ENCODE results near the gene NDUFA13.

Gene NDUFA13

DNA sequence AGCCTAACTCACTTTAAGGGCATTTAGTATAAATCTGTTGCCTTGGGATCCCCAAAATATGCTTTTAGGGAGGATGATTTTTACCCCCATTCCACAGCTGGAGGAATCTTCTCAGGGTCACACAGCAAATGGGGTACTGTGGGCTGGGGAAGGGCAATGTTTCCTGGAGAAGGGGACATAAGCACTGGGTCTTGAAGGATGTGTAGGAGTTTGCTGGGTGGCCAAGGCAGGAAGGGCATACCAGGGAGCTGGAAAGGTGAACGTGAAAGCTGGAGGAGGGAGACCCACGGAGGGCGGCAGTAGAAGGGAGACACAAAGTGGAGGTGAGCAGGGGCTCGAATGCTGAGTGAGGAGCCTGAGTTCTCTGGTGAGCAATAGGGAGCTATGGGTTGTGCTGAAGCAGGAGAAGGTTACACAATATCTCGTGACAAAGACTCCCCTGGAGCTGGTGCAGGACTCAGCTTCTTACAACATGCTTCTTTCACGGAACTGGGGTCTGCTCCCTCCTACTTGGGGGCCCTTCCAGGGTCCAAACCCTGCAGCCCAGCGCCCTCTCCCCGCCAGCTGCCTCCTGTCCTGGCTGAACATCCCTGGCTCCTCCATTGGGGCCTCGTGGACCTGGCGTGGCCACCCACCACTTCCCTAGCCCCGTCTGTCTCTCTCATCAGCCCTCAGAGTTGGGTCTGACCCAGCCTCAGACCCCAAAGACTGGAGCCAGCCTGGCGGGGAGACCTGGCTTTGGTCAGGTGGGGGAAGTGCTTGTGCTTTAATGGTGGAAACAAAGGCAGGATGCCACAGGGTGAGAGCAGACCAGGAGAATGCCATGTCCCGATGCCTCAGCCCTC lies 33.1 kb downstream of the NDUFA13 start:
- DNase-seq (ENCODE audit: low read depth) = no peak

DNA sequence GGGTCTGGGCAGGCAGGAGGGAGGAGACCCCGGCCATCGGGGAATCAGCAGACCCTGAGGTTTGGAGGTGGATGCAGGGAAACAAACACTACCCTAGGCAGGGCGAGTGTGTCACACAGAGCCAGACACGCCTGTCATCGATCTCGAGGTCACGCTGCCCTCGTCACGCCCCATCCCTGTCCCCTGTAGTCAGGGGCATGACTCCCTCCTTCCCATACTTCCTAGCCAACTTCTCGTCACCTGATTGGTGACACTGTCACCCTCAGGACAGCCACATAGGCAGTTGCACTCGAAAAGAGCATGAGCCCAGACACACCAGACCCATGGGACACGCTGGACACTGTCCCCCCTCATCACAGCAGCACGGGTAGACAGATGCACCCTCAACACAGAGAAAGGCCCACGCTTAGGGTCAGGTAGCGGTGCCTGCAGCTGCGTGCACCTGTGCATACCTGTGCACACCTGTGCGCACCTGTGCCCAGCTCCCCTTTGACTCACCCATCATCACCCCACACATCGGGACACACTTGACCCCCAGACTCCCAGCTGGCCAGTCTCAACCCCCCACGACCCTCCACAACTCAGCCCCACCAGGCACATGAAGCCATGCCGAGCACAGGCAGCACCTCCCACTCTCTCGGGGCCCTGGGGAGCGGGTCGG lies 33.9 kb downstream of the NDUFA13 start:
- DNase-seq (ENCODE audit: low read depth) = no peak

DNA sequence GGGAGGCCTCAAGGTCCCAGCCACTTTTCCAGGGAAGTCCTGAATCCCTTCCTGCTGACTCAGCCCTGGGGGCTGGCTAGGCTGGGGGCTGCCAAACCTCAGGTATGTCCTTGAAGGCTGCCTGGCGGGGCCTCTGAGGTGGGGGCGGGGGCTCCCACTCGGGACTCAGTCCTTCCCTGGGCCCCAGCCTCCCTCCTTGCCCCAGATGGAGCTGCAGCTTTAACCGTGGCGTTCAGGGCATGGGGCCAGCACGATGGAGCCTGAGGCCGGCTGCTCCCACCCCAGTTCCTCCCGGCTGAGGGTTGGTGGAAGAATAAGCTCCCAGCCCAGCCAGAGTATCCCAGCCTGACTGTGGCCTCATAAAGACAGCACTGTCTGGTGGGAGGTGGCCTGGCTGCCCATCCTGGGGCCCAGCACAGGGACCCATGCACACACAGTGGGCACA lies 34.5 kb downstream of the NDUFA13 start:
- no peak for DNase-seq (ENCODE audit: low read depth)

DNA sequence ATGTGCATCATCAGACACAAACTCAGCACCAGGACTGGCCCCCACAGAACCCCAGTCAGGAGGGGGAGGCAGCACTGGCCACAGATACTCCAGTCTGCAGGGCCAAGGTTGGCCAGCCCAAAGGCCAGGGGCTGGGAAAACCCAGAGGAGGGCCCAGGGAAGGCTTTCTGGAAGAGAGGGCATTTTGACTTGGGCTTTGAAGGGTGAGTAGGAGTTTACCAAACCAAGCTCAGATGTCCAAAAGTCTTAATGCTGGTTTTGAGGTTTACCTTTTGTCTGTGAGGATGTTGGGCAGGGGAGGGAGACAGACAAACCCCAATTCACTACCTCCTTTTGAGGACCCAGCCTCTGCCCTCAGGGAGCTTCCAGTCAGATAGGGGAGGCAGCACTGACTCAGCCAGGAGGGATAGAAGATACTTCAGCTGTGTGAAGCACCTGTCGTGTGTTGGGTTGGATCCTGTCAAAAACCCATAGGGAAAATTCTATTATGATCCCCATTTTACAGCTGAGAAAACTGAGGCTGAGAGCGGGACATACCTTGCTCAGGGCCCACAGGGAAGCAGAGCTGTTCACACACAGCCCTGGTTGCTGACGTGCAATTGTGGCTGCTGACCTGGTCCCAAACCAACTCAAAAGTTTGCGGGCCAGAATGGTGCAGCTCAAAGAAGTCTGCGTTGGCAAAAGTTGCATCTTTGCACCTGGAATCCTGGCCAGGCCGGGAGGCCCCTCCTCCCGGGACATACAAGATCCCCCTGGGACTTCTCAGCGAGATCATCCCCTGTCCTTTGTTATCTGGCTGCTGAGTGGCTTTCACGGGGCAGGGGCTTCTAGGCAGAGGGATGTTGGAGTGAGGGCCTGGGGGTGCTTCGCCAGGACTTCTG lies 35.2 kb downstream of the NDUFA13 start:
- no peak for DNase-seq (ENCODE audit: low read depth)

DNA sequence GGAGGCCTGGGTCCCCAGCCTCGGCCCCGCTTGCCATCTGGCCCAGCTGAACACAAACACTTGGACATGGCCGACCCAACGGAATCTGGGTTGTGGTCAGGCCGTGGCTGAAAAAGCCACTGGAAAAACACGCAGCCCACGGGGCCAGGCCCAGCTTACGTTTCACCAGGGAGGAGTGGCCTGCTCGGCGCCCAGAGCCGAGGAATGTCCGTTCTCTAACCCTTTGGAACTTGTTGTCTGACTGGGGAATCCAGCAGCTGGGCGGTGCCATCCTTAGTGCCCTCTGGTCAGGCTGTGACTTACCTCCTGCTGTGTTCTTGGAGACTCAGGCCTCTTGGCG lies 35.8 kb downstream of the NDUFA13 start:
- DNase-seq (ENCODE audit: low read depth) = no peak

DNA sequence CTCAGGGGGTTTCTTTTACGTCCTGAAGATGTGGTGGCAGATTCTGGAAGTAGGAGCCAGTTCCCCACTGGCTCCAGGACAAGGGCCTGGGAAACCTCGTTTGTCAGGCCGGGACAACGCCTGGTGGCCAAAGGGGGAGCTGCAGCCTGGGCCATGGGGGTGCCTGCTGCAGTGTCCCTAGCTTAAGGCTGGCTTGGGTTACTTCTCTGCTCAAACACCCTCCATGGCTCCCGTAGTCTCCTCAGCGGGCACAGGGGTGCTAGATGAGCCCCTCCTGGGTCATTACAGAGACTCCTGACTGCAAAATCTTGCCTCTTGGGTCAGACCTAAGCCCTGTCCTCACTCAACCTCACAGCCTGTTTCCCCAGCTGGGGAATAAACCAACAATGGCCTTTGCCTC lies 36.8 kb downstream of the NDUFA13 start:
- no peak for DNase-seq (ENCODE audit: low read depth)

DNA sequence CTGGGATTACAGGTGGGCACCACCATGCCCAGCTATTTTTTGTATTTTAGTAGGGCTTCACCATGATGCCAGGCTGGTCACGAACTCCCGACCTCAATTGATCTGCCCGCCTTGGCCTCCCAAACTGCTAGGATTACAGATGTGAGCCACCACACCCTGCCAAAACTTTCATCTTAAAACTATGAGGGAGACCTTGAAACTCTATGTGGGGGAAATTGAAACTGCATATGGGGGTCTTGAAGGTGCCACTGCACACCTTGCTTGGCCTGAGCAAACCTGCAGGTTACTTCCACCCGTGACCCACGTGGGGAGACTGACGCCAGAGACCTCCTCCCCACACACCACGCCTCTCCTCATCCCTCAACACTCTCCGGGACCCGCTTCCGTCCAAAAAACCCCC lies 37.6 kb downstream of the NDUFA13 start:
- no peak for DNase-seq (ENCODE audit: low read depth)

DNA sequence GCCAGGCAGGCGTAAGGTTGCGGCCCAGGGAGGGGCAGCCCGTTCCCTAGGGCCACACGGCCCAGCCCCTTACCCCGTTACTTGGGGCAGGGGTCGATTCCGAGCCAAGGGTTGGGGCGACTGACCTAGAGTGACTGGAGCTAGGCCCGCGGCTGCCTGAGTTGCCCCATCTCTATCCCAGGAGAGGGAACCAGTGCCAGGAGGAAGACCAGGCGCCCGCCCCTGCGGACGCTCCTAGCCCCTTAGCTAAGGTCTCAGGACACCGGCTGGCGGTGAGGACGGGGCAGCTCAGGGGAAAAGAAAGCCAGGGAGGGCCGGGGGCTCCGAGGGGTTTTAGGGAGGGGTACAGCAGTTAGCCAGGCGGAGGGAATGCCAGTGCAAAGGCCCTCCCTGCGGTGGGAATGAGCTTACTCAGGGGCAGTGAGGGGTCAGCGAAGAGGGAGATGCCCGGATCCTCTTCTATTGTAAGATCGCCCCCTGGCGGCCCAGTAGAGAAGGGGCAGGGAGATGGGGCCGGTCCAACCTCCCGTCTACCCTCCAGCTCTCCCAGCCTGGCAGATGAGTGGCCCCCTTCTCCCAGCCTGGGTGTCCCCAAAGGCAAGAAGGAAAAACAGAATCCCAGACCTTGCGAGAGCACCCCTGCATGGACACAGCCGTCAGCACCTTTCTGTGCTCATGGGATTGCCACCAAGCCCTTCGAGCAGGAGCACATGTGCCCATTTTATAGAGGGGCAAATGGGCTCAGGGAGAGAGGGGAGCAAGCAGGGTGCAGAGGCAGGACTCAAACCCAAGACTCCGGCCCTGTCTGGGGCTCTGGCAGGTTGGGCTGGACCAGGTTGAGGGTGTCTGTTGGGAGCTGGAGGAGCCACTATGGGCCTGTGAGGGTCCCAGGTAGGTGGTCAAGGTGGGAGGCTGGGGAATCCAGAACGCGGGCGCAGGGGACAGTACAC lies 38.3 kb downstream of the NDUFA13 start:
- peak; percentile 43 for DNase-seq (ENCODE audit: low read depth)

DNA sequence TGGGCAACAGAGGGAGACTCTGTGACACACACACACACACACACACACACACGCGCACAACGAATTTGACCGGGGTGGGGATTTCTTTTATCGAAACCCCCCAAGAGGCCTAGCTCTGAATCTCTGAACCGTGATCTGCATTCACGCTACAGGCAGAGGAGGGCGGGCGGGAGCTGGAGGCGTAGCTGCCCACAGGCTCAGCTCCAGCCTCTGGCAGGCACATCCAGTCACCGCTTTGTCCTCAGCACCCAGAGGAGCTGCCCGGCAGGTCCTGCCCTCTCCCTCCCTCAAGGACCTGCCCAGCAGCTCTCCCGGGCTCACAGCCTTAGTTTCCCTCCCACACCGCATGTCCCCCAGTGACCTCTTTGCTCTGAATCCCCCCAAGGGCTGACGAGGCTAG lies 42.0 kb downstream of the NDUFA13 start:
- no peak for DNase-seq (ENCODE audit: low read depth)

DNA sequence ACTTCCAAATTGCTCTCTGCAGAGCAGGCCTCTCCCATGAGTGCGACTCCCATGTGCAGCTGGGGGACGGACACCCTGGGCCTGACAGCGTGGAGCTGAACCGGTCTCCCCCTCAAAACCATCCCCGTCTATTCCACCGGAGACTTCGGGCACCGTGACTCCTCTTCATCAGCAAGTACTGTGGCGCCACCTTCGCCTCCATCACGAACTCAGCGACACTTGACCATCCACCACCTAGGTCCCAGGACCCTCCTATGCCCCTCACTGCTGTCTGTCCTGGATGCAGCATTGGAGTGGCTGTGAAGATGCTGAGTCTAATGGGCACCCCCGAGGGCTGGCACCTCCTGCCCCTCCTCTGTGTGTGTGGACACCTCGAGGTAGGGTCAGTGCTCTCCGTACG lies 42.6 kb downstream of the NDUFA13 start:
- no peak for DNase-seq (ENCODE audit: low read depth)

DNA sequence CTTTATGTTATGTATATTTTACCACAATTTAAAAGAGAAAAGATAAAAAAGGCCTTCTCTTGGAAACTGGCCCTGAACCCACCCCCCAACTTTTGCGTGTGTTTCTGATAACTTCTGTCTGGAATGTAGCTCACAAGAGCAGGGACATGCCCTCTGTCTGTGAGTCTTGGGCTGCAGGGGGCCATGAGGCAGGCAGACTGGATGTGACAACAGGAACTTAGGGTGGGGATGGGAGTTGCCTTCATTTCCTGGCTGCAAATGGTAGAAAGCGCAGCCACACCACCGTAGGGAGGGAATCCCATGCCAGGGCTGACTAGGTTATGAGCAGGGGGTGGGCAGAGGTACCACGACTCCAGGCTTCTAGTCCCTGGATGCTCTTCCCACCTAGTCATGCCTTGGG lies 43.9 kb downstream of the NDUFA13 start:
- no peak for DNase-seq (ENCODE audit: low read depth)

DNA sequence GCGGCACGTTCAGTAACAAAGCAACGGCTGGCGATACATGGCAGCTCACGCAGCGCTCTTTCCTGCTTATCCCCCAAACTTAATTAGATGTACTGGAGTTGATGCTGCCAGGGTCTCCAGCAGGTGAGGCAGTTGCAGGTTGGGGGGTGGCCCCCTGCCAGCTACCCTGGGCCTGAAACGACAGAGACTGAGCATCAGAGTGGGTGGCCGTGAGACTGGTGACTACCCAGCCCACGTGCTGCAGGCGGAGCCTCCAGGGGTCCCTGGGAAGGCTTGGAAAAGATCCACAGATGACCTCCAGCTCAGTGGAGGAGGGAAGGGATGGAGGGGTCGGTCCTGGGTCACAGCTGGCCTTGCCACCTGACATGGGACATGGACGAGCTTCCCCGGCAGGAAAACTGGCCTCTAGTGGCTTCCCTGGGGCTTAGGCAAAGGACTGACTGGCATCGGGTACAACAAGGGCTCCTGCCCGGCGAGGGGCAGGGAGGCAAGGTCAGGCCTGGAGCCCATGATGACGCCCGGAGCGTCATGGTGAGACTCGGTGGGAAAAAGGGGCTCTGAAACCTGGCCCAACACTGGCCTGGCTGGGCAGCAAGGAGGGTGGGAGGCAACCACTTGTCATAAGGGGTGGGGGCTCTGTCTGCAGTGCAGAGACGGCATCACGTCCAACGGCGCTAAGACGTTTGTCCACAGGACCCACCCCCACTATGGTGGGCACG lies 46.1 kb downstream of the NDUFA13 start:
- no peak for DNase-seq (ENCODE audit: low read depth)

DNA sequence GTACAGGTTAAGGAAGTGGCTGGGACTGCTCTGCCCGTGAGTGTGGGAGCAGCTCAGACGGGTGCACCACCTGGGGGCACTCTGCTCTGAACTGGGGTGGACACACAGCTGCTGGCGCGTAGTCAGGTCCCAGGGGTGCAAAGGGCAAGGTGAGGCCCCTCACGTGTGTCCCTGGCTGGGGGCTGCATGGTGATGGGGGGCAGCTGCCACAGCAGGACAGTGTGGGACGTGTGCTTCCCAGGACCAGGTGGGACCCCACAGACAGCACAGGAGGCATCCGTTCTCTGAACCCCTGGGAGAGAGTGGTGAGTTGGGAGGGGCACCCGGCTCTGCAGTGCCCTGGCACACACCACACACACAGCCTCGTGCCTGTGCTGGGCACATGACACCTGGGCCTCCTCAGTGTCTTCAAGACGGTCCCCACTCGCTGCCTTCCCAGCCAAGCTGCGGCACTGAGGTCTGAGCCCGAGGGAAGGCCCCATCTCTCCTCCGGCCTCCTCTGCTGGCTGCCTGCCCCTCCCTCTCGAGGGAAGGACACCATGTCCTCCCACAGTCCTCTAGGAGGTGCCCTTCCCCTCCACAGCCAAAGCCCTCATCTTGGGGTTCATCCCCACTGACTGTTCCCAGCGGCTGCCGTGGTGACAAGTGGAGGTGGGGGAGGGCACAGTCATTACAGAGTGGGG lies 46.8 kb downstream of the NDUFA13 start:
- no peak for DNase-seq (ENCODE audit: low read depth)

DNA sequence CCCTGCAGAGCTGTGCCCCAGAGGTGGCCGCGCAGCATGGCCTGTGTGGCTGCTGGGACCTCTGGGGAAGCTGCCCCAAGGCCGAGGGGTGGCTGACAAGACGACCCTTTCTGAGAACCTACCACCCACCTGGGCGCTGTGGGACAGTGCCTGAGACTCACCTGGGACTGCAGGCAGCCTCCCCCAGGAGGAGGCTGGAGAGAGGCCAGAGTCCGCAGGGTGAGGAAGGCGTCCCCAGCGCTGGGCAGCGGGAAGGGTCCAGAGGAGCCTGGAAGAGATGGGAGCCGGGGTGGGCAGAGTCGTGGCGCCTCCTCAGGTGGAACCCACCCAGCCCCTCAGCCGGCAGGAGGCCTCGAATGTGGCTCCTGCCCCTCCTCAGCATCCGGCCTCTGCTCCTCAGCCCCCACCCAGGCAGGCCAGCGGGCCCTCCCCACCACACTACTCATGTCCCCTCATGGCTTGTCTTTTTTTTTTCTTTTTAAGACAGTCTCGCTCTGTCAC lies 47.4 kb downstream of the NDUFA13 start:
- no peak for DNase-seq (ENCODE audit: low read depth)

DNA sequence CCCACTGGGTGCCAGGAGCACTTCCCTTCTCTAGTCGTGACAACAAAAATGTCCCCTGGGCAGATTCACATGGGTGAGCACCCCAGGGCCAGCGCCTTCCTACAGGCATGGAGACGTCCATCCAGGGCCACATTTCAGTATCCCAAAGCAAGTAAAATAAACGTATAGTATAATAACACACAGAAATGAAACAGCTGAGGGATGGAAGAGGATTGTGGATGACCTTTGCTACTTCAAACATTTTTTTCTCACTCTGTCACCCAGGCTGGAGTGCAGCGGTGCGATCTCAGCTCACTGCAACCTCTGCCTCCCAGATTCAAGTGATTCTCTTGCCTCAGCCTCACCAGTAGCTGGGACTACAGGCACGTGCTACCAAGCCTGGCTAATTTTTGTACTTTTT lies 50.3 kb downstream of the NDUFA13 start:
- DNase-seq (ENCODE audit: low read depth) = no peak

DNA sequence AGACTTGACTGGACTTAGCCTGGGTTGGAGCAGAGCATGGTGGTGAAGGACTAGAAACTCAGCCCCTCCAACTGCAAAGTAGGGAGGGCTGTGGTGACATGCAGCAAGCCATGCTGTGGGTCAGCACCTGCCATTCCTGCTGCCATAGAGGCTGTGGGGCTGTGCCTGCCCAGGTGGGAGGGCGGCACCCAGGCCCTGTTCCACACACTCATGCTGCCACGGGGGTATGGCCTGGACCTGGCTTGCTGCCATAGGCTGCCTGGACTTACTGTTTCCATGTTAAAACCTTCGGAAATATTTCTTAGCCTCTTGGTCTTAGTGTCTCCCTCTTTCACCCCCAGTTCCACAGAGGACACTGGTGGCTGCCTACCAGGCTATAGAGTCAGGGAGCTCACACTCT lies 51.4 kb downstream of the NDUFA13 start:
- no peak for DNase-seq (ENCODE audit: low read depth)

DNA sequence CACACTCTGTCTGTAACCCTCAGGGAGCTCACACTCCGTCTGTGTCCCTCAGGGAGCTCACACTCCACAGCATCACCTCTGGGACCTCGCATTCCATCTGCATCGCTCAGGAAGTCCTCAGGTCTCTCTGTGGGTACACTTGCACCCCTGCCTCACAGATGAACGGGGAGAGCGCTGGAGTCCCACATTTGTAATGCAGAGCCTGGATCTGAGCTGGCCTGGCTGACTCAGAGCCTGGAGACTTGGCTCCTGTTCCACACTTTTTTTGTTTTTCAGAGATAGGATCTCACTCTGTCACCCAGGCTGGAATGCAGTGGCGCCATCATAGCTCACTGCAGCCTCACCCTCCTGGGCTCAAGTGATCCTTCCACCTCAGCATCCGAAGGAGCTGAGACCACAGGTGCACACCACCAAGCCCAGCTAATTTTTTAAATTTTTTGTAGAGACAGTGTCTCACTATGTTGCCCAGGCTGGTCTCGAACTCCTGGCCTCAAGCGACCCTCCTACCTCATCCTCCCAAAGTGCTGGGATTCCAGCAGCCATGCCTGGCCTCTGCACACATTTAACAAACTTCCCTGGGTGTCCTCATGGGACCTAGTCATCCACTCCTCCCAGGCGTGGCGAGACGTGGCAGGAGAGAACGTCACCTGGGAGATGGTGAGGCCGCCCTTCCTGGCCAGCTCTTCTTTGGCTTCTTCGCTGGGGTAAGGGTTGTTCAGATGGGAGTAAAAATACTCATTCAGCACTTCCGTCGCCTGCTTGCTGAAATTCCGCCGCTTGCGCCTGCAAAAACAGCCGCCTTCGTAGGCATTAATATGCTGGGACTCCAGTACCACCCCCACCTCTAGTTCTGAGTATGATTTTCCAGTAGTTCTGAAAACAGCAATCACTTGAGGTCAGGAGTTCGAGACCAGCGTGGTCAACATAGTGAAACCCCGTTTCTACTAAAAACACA lies 53.1 kb downstream of the NDUFA13 start:
- DNase-seq (ENCODE audit: low read depth) = no peak

DNA sequence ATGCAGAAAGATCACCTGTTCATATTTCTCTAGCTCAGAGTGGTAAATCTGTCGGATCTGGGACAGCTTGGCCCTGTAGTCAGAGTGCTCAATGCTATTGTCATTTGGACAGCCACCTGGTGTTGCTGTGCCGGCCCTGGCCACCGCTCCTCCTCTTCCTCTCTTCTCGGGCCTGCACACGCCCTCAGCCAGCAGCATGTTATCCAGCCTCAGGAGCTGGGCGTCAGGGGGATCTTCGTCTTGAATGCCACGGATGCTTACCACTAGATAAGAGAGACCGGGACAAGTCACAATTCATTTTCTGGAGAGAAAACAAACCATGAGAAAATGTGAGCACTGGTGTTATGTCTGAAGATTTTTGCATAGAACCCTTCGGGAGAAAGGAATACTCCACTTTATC lies 54.5 kb downstream of the NDUFA13 start:
- no peak for DNase-seq (ENCODE audit: low read depth)

All from activated gamma-delta T cell treated with anti-CD3 and anti-CD28 coated beads, Interleukin-2, amount 50 U/mL, for 16 hours (primary cell).